Measurements from ENCODE around the gene TNS1.
A peak's percentile ranks its signal among the peaks of the same experiment; 100 is the strongest.

TNS1 gene

DNA sequence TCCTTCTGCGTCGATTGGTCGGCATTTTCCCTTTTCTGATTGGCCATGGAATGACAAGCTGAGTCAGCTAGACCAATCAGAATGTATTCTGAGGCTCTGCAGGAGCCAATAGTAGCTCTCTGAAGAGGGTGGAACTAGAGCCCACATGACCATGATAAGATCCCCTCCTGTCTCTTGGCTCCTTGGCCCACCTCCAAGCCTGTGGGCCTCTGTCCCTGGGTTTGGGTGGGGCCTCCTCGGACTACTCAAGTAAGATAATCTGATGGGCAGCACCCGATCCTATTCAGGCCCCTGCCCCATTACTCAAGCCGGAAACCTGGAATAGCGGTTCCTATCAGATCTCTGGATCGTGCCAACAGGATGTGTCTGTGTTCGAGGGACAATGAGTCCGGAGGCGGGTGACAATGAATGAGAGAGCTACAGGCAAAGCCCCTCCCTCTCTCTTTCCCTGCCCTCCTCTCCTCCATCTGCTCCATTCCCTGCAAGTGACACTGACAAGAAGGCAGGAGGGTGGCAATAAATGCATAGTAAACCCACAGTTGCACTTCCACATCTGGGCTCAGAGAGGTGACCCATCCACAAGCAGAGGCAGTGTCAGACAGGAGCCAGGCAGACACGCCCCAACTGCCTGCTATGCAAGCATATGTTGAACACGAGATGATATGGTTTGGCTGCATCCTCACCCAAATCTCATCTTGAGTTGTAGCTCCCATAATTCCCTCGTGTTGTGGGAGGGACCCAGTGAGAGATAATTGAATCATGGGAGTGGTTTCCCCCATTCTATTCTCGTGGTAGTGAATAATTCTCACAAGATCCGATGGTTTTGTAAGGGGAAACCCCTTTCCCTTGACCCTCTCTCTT, 114.7 kb downstream of the TNS1 start:
- no peak for DNase-seq (ENCODE audit: low read depth, low spot score)
- H3K27ac ChIP-seq: no peak overlapping the region

GRCh38 chr2:217886720-217887309, 116.0 kb downstream of the TNS1 start:
- no peak overlapping the region for H3K27ac ChIP-seq
- DNase-seq (ENCODE audit: low read depth, low spot score): peak; percentile 22

GRCh38 chr2:217886091-217886490, 116.7 kb downstream of the TNS1 start:
- no peak overlapping the region for H3K27ac ChIP-seq
- DNase-seq (ENCODE audit: low read depth, low spot score): no peak

DNA sequence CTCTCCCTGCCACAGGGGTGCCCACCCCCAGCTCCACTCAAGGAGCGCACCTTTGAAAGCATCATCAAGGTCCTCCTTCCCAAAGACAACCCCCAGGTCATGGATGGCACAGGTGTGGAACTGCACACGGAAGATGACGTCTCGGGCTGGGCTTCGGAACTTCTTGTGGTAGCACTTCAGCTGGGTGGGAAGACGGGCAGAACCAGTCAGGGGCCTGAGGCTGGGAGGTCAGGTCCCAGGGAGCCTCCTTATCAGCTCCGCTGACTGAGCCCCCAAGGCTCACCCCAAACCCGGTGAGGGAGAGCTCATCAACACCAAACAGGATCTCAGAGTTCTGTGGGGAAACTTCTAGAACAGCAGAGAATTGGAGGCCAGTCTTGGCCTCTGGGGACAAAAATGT, 117.8 kb downstream of the TNS1 start:
- H3K27ac ChIP-seq: no peak overlapping the region

DNA sequence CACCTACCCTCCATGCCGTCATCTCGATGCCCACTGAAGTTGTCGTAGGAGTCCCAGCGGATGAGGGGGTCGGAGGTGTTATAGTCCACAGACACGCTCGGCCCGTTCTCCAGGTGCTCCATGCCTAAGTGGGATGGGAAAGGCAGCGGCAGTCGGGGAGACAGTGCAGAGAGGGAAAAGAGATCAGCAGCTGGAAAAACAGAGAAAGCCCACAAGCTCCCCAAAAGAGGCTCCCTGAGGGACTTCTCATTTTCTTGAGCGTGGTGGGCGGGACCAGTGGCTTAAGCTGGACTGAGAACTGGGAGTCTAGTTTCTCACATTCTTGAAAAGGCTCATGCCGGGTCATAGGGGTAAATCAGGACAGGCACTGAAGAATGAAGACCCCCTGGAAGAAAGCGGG, 121.9 kb downstream of the TNS1 start:
- no peak overlapping the region for H3K27ac ChIP-seq
- DNase-seq (ENCODE audit: low read depth, low spot score): no peak

More for the DNA sequence above, 117.8 kb downstream of the TNS1 start:
- DNase-seq (ENCODE audit: low read depth, low spot score): no peak

GRCh38 chr2:217880287-217880889, 122.4 kb downstream of the TNS1 start:
- H3K27ac ChIP-seq: no peak overlapping the region
- DNase-seq (ENCODE audit: low read depth, low spot score): no peak

- no peak overlapping the region for H3K27ac ChIP-seq
- no peak for DNase-seq (ENCODE audit: low read depth, low spot score)
Measured at GRCh38 chr2:217878915-217879590, 123.7 kb downstream of the TNS1 start.

GRCh38 chr2:217877866-217878265, 124.9 kb downstream of the TNS1 start:
- no peak overlapping the region for H3K27ac ChIP-seq
- DNase-seq (ENCODE audit: low read depth, low spot score): no peak

GRCh38 chr2:217876253-217876570, 126.6 kb downstream of the TNS1 start:
- DNase-seq (ENCODE audit: low read depth, low spot score): no peak
- no peak overlapping the region for H3K27ac ChIP-seq

DNA sequence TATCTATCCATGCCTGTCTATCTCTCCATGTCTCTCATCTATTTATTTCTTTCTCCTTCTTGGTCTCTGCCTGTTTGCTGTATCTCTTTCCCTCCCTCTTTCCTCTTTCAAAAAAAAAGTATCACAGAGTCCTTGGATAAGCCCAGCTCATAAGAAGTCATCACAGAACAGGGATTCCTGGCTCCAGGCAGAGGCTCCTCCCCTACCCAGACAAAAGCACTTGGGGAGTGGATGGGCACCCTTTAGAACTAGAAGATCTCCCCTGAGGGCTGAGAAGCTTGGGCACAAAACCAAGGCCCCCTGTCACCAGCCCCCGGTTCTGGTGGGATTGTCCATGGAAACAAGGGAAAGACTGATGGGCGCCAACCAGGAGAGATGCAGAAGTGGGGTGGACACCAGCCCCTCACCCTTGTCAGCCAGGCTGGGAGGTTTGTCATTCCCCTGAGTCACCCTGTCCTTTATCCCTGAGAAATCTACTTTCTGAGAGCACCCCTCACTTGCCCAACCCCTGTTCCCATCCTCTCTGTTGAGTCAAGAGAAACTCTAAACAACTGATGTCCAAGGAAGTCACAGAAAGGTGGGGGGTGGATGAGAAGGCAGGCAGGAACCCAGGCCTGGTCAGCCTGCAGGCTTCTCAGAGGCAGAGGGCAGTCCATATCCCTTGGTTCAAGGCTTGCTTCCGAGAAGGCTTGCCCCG, 127.1 kb downstream of the TNS1 start:
- DNase-seq (ENCODE audit: low read depth, low spot score): no peak
- H3K27ac ChIP-seq: no peak overlapping the region

- H3K27ac ChIP-seq: no peak overlapping the region
Measured at GRCh38 chr2:217875138-217875537, 127.7 kb downstream of the TNS1 start.

GRCh38 chr2:217873371-217873770, 129.4 kb downstream of the TNS1 start:
- no peak for DNase-seq (ENCODE audit: low read depth, low spot score)
- no peak overlapping the region for H3K27ac ChIP-seq

More at GRCh38 chr2:217875138-217875537, 127.7 kb downstream of the TNS1 start:
- no peak for DNase-seq (ENCODE audit: low read depth, low spot score)

- H3K27ac ChIP-seq: no peak overlapping the region
- no peak for DNase-seq (ENCODE audit: low read depth, low spot score)
Measured at GRCh38 chr2:217872319-217872718, 130.5 kb downstream of the TNS1 start.

DNA sequence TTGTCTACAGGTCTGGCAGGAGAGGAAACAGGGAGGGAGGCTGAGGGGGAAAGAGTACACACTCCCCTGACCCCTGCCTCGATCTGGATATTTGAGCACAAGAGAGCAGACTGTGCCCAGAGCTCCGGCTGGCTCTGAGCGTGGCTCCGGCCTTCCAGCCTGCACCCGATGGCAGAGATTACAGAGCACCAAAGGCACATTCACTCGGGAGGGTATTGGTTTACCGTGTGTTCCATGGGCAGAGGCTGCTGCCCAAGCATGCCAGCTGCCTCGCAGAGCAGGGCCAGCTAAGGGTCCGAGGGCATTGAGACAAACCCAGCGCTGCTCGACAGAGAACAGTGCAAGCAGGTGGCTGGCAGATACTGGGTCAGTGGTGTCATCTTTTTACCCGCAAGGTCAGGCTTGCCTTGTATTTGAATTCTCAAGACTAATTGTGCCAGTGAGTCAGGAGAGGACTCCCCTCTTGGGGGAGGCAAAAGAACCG, 132.2 kb downstream of the TNS1 start:
- H3K27ac ChIP-seq: no peak overlapping the region
- no peak for DNase-seq (ENCODE audit: low read depth, low spot score)

DNA sequence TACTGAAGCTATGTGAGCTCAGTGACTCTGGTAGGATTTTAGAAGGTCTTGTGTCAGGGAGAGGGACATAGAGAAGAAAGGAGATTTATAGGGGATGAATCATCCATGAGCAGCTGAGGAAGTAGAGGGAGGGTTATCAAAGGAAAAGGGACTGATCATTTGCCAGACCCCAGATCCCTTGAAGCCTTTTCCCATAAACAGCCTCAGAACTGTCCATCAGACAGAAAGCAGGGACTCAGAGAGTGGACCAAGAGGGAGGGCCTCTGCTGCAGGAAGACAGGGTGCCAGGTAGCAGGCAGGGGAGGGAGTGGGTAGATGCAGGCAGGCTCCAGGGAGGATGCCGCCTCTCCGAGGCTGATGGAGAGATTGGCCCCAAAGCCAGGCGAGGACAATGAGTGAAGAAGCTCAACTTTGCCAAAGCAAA, 133.9 kb downstream of the TNS1 start:
- no peak for DNase-seq (ENCODE audit: low read depth, low spot score)
- H3K27ac ChIP-seq: no peak overlapping the region

- no peak for DNase-seq (ENCODE audit: low read depth, low spot score)
- H3K27ac ChIP-seq: no peak overlapping the region
Measured at GRCh38 chr2:217868265-217868892, 134.4 kb downstream of the TNS1 start.

- no peak overlapping the region for H3K27ac ChIP-seq
- no peak for DNase-seq (ENCODE audit: low read depth, low spot score)
Measured at GRCh38 chr2:217866457-217866856, 136.3 kb downstream of the TNS1 start.

- no peak for DNase-seq (ENCODE audit: low read depth, low spot score)
- no peak overlapping the region for H3K27ac ChIP-seq
Measured at GRCh38 chr2:217864963-217865772, 137.6 kb downstream of the TNS1 start.

- H3K27ac ChIP-seq: no peak overlapping the region
- no peak for DNase-seq (ENCODE audit: low read depth, low spot score)
Measured at GRCh38 chr2:217863883-217864282, 138.9 kb downstream of the TNS1 start.
